B cell (primary cell): ENCODE results near the gene ZNF831. TPM values are rescaled to one million over a fixed set of nuclear protein-coding genes. Genes with fewer than 3 reads are reported as not detected.

Source experiments
- ATAC-seq: fragments of 200-7000 bp; cut with Tn5 transposase; one replicate; pipeline ENCODE4 v1.10.0; 2021; ENCODE audit warnings: low read depth, mild to moderate bottlenecking, moderate number of reproducible peaks, moderate library complexity
- CTCF ChIA-PET: fragments of 350-600 bp; sonication (Branson Sonifier 250); formaldehyde crosslinking; loops from one replicate; lab custom pipeline; 2021; ENCODE audit warnings: antibody characterized with exemption, inconsistent platforms; lab: Charles Lee
- POLR2A ChIA-PET: fragments of 350-600 bp; sonication (Branson Sonifier 250); formaldehyde crosslinking; loops from one replicate; lab custom pipeline; 2021; ENCODE audit warnings: antibody characterized with exemption; lab: Charles Lee
- DNase-seq: peaks from one replicate; pipeline ENCODE4 v3.0.0; 2013
- H2AFZ ChIP-seq: 2 replicates; pipeline ENCODE4 v1.6.1; 2012; ENCODE audit warnings: mild to moderate bottlenecking, low read depth, low read length; ENCODE audit not compliant: insufficient read depth, poor library complexity, severe bottlenecking
- H3K27ac ChIP-seq, 2 donors: 1 replicate in 1 of 2; 2 replicates in 1 of 2; pipeline ENCODE4 v1.5.1; 2012 to 2013; ENCODE audit warnings: low read length in 2 of 2, mild to moderate bottlenecking in 2 of 2, moderate library complexity in 1 of 2
- H3K27me3 ChIP-seq, 4 experiments: fragments of 200-600 bp in 1 of 4; sonication (generic) in 1 of 4; replicated peaks in 1 of 4; 1 replicate in 2 of 4; 2 replicates in 2 of 4; pipeline versions ENCODE4 v1.6.1 to v1.7.0; 2013 to 2016; ENCODE audit warnings: low read length in 3 of 4, mild to moderate bottlenecking in 2 of 4, mixed read lengths in 1 of 4, moderate library complexity in 1 of 4; ENCODE audit not compliant: insufficient read depth in 4 of 4, control insufficient read depth in 3 of 4; ENCODE audit errors: control extremely low read depth in 1 of 4
- H3K36me3 ChIP-seq, 2 experiments: replicated peaks in 1 of 2; 1 replicate in 1 of 2; 2 replicates in 1 of 2; pipeline versions ENCODE4 v1.6.1 to v1.7.1; 2013; ENCODE audit warnings: low read length in 1 of 2; ENCODE audit not compliant: insufficient read depth in 2 of 2, control insufficient read depth in 1 of 2; ENCODE audit errors: control extremely low read depth in 1 of 2, extremely low read depth in 1 of 2
- H3K4me1 ChIP-seq, 2 donors: fragments of 200-600 bp in 1 of 2; sonication (generic) in 1 of 2; 1 replicate in 1 of 2; 2 replicates in 1 of 2; pipeline versions ENCODE4 v1.5.1 to v1.6.1; 2013 to 2017; ENCODE audit warnings: low read length in 2 of 2; ENCODE audit not compliant: control insufficient read depth in 2 of 2, insufficient read depth in 2 of 2
- H3K4me2 ChIP-seq: replicated peaks from 2 replicates; pipeline ENCODE3; 2012; ENCODE audit warnings: mild to moderate bottlenecking, low read depth, low read length; ENCODE audit not compliant: poor library complexity, severe bottlenecking
- H3K4me3 ChIP-seq, 5 experiments: fragments of 200-600 bp in 1 of 5; sonication (generic) in 1 of 5; 1 replicate in 3 of 5; 2 replicates in 2 of 5; pipeline versions ENCODE4 v1.5.1 to v1.7.0; 2011 to 2016; ENCODE audit warnings: low read length in 4 of 5, mild to moderate bottlenecking in 4 of 5, low read depth in 2 of 5, control low read depth in 1 of 5, moderate library complexity in 1 of 5; ENCODE audit not compliant: insufficient read depth in 1 of 5; ENCODE audit errors: control extremely low read depth in 1 of 5, extremely low read depth in 1 of 5
- H3K79me2 ChIP-seq: fragments of 200-600 bp; sonication (generic); one replicate; pipeline ENCODE4 v1.6.0; 2016; ENCODE audit warnings: low read length; ENCODE audit not compliant: control insufficient read depth, insufficient read depth
- H3K9ac ChIP-seq: fragments of 200-600 bp; sonication (generic); 2 replicates; pipeline ENCODE4 v1.6.1; 2017; ENCODE audit warnings: mild to moderate bottlenecking, low read length, moderate library complexity
- H3K9me3 ChIP-seq, 3 donors: one replicate each; pipeline versions ENCODE4 v1.6.1 to v1.7.1; 2013; ENCODE audit warnings: low read length in 2 of 3; ENCODE audit not compliant: control insufficient read depth in 2 of 3, insufficient read depth in 1 of 3; ENCODE audit errors: control extremely low read depth in 1 of 3
- H4K20me1 ChIP-seq: 2 replicates; pipeline ENCODE4 v1.6.0; 2012; ENCODE audit warnings: mild to moderate bottlenecking, low read length; ENCODE audit not compliant: insufficient read depth, control insufficient read depth, poor library complexity, severe bottlenecking
- H3K27ac Mint-ChIP-seq: one replicate; pipeline ENCODE4 v1.8.0; 2021; ENCODE audit warnings: mixed read lengths
- H3K27me3 Mint-ChIP-seq: one replicate; pipeline ENCODE4 v1.8.0; 2021; ENCODE audit warnings: mixed read lengths
- H3K4me1 Mint-ChIP-seq: one replicate; pipeline ENCODE4 v1.8.0; 2021; ENCODE audit warnings: mixed read lengths
- H3K4me3 Mint-ChIP-seq: one replicate; pipeline ENCODE4 v1.8.0; 2021; ENCODE audit warnings: mixed read lengths
- H3K9me3 Mint-ChIP-seq: one replicate; pipeline ENCODE4 v1.8.0; 2022; ENCODE audit warnings: mixed read lengths; ENCODE audit not compliant: insufficient read depth
- EZH2 ChIP-seq: IDR thresholded peaks from 2 replicates; pipeline ENCODE4 v1.6.1; 2012; ENCODE audit warnings: borderline replicate concordance, low read depth, mild to moderate bottlenecking, moderate library complexity, low read length; ENCODE audit not compliant: insufficient read depth, poor library complexity, severe bottlenecking
- WGBS: methylation state at CpG from one replicate; pipeline ENCODE4 v1.1.5; 2013; ENCODE audit warnings: missing lambda C conversion rate; ENCODE audit not compliant: insufficient coverage; 5-methylcytosine and 5-hydroxymethylcytosine counted together
- intact Hi-C: fragments of 100-400 bp; cut with micrococcal nuclease; formaldehyde crosslinking; loops from one replicate; pipeline ENCODE4 v1.10.0; 2022
- polyA plus RNA-seq: library from polyadenylated mRNA; depleted of rRNA; stranded (reverse); fragments of >200 nt; gene quantifications from 2 replicates; pipeline ENCODE4 v1.2.3, GENCODE V29; 2012
- total RNA-seq, 2 donors: library from RNA; stranded (reverse); fragments of 120-200 nt in 1 of 2; gene quantifications; 1 replicate in 1 of 2; 2 replicates in 1 of 2; pipeline versions ENCODE4 v1.2.3 to v1.2.4, GENCODE V29; 2013 to 2022
- TF ChIP-seq, protein P1 (sequence below): fragments of 200-600 bp; IDR thresholded peaks from one replicate; pipeline ENCODE4 v1.8.0; 2022; ENCODE audit warnings: antibody characterized with exemption, mild to moderate bottlenecking

ZNF831 gene
- total and polyA plus RNA-seq, 2 donors (not counting 1 experiment from before 2014, with no cell fraction given): 1.7 to 14.1 TPM

DNA sequence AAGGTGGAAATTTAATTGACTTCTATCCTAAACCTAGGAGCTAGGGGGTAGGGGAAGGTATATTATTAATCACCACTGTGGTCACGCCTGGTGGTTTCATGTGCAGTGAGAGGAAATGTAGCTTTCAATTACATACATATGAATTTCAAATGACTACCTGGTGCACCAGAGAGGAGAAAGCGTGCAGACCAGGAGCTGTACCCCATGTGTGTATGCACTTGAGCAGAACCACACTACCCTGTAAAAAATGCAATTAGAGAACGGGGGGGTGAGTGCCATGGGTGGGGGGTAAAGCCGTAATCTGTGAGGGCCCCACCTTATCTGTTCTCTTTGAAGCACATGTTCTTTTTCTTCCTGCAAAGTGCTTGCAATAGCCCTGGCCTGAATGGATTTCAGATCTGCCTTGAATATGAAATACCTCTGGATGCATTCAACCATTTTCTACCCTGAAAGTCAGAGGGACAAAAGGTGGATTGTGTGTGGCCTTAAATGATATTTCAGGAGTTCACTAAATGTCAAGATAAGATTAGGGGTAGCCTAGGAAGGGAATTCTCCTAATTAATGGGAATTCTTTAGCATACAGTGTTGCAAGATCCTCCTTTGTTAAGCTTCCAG, 105.9 kb downstream of the ZNF831 start:
- ATAC-seq (no peak), DNase-seq (no peak)
- Histone ChIP-seq H3K27me3 (peaks cover 0 to 20% (median 14%) of the 10 kb centered on the region in 4 experiments), H3K4me1 (no peaks in the 10 kb centered on the region), H3K9ac (no peak overlapping the region), H3K36me3 (no peaks in the 10 kb centered on the region), H2AFZ (no peak overlapping the region), H4K20me1 (no peaks in the 10 kb centered on the region), H3K4me2 (no peak overlapping the region), H3K4me3 (no peak overlapping the region), H3K9me3 (no peaks in the 10 kb centered on the region), H3K79me2 (no peaks in the 10 kb centered on the region), H3K27ac (no peak overlapping the region)
- Mint-ChIP-seq H3K27me3 (peaks cover 60% of the 10 kb centered on the region), H3K4me1 (no peaks in the 10 kb centered on the region), H3K27ac (no peak overlapping the region), H3K4me3 (no peak overlapping the region), H3K9me3 (no peaks in the 10 kb centered on the region)
- intact Hi-C loops: no loop called here
- WGBS: no CpG with 5 or more reads among the region's 4 CpGs
- ChIA-PET POLR2A (interaction anchor here (0.6 kb wide), 1 partner anchor 158 kb away, joined by 3 read pairs; no protein-coding TSS in a partner anchor), CTCF (no interaction called here)
- TF ChIP-seq, protein P1, sequence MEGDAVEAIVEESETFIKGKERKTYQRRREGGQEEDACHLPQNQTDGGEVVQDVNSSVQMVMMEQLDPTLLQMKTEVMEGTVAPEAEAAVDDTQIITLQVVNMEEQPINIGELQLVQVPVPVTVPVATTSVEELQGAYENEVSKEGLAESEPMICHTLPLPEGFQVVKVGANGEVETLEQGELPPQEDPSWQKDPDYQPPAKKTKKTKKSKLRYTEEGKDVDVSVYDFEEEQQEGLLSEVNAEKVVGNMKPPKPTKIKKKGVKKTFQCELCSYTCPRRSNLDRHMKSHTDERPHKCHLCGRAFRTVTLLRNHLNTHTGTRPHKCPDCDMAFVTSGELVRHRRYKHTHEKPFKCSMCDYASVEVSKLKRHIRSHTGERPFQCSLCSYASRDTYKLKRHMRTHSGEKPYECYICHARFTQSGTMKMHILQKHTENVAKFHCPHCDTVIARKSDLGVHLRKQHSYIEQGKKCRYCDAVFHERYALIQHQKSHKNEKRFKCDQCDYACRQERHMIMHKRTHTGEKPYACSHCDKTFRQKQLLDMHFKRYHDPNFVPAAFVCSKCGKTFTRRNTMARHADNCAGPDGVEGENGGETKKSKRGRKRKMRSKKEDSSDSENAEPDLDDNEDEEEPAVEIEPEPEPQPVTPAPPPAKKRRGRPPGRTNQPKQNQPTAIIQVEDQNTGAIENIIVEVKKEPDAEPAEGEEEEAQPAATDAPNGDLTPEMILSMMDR: no peak
- TF ChIP-seq EZH2: no peak

DNA sequence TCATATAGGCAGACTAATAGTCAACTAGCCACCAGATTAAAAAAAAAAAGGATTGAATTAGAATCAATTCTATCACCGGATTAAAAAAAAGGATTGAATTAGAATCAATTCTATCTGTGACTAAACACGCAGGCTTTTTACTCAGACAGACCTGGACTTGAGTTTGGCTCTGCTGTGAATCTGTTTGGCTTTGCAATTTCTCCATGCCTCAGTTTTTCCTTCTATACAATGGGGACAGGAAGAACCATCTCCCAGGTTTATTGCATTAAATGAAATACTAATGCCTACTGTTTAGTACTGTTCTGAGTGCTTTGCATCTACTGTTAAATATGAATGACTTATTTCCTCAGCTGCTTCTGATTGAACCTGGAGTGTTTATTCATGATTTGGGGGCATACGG, 106.8 kb downstream of the ZNF831 start:
- peaks cover 0 to 20% (median 11%) of the 10 kb centered on the region in 4 experiments for H3K27me3 ChIP-seq
- no peak overlapping the region for H3K9ac ChIP-seq
- WGBS: no CpG with 5 or more reads among the region's 3 CpGs
- peaks cover 60% of the 10 kb centered on the region for H3K27me3 Mint-ChIP-seq
- H3K4me3 ChIP-seq: no peak overlapping the region
- CTCF ChIA-PET: no interaction called here
- H3K36me3 ChIP-seq: no peaks in the 10 kb centered on the region
- DNase-seq (no peak), ATAC-seq (no peak)
- H3K4me3 Mint-ChIP-seq: no peak overlapping the region
- no peaks in the 10 kb centered on the region for H4K20me1 ChIP-seq
- no peaks in the 10 kb centered on the region for H3K79me2 ChIP-seq
- H3K4me2 ChIP-seq: no peak overlapping the region
- no peaks in the 10 kb centered on the region for H3K4me1 ChIP-seq
- no peaks in the 10 kb centered on the region for H3K9me3 Mint-ChIP-seq
- intact Hi-C loops: no loop called here
- H2AFZ ChIP-seq: no peak overlapping the region
- H3K4me1 Mint-ChIP-seq: no peaks in the 10 kb centered on the region
- H3K27ac ChIP-seq: no peak overlapping the region
- no peaks in the 10 kb centered on the region for H3K9me3 ChIP-seq
- H3K27ac Mint-ChIP-seq: no peak overlapping the region
- POLR2A ChIA-PET: no interaction called here
- TF ChIP-seq EZH2: no peak
- TF ChIP-seq, protein P1: no peak
